ENCODE results near the gene COMP. TPM values are rescaled to one million over a fixed set of nuclear protein-coding genes. Genes with fewer than 3 reads are reported as not detected.

COMP gene
- total RNA-seq, 1 experiment from 2014 or later, result not detected

- Mint-ChIP-seq H3K9me3 (ENCODE audit: low read depth, unreplicated experiment) (no peaks in the 10 kb centered on the region), H3K4me1 (ENCODE audit: low read depth, unreplicated experiment) (peaks cover 9% of the 10 kb centered on the region), H3K36me3 (ENCODE audit: insufficient read depth, unreplicated experiment) (peaks cover 6% of the 10 kb centered on the region), H3K27me3 (ENCODE audit: unreplicated experiment) (no peaks in the 10 kb centered on the region), H3K27ac (ENCODE audit: unreplicated experiment) (no peak overlapping the region), H3K4me3 (ENCODE audit: low read depth, unreplicated experiment) (no peak overlapping the region)
- TF ChIP-seq CTCF (IDR thresholded peaks at IDR 0.05; ENCODE audit: unreplicated experiment), result no peak
- no TSS peak for BruUV-seq (replicated peaks)
- no peak for DNase-seq
- CTCF ChIA-PET, result no interaction called here
- intact Hi-C loops (cut with micrococcal nuclease; ENCODE audit: unreplicated experiment), result no loop called here
These were observed 52.0 kb downstream of the COMP start for GRCh38 chr19:18738961-18739690.

- H3K4me1 Mint-ChIP-seq (ENCODE audit: low read depth, unreplicated experiment), result peaks cover 9% of the 10 kb centered on the region
- DNase-seq, result no peak
- TF ChIP-seq CTCF (IDR thresholded peaks at IDR 0.05; ENCODE audit: unreplicated experiment), result no peak
- H3K4me3 Mint-ChIP-seq (ENCODE audit: low read depth, unreplicated experiment), result no peak overlapping the region
- peaks cover 6% of the 10 kb centered on the region for H3K36me3 Mint-ChIP-seq (ENCODE audit: insufficient read depth, unreplicated experiment)
- no peak overlapping the region for H3K27ac Mint-ChIP-seq (ENCODE audit: unreplicated experiment)
- CTCF ChIA-PET, result no interaction called here
- no TSS peak for BruUV-seq (replicated peaks)
- H3K9me3 Mint-ChIP-seq (ENCODE audit: low read depth, unreplicated experiment), result no peaks in the 10 kb centered on the region
- intact Hi-C loops (cut with micrococcal nuclease; ENCODE audit: unreplicated experiment), result no loop called here
- no peaks in the 10 kb centered on the region for H3K27me3 Mint-ChIP-seq (ENCODE audit: unreplicated experiment)
These were observed 53.2 kb downstream of the COMP start for GRCh38 chr19:18737954-18738351.

GRCh38 chr19:18737337-18737953, 53.7 kb downstream of the COMP start:
- no peak for DNase-seq
- CTCF ChIA-PET, result no interaction called here
- Mint-ChIP-seq H3K27me3 (ENCODE audit: unreplicated experiment) (no peaks in the 10 kb centered on the region), H3K4me1 (ENCODE audit: low read depth, unreplicated experiment) (peaks cover 9% of the 10 kb centered on the region), H3K4me3 (ENCODE audit: low read depth, unreplicated experiment) (no peak overlapping the region), H3K27ac (ENCODE audit: unreplicated experiment) (no peak overlapping the region), H3K36me3 (ENCODE audit: insufficient read depth, unreplicated experiment) (peaks cover 6% of the 10 kb centered on the region), H3K9me3 (ENCODE audit: low read depth, unreplicated experiment) (no peaks in the 10 kb centered on the region)
- TF ChIP-seq CTCF (IDR thresholded peaks at IDR 0.05; ENCODE audit: unreplicated experiment), result no peak
- BruUV-seq (replicated peaks), result no TSS peak
- intact Hi-C loops (cut with micrococcal nuclease; ENCODE audit: unreplicated experiment), result no loop called here

GRCh38 chr19:18736415-18737336, 54.4 kb downstream of the COMP start:
- DNase-seq, result no peak
- no peaks in the 10 kb centered on the region for H3K9me3 Mint-ChIP-seq (ENCODE audit: low read depth, unreplicated experiment)
- no peak overlapping the region for H3K27ac Mint-ChIP-seq (ENCODE audit: unreplicated experiment)
- CTCF ChIA-PET, result no interaction called here
- H3K36me3 Mint-ChIP-seq (ENCODE audit: insufficient read depth, unreplicated experiment), result peaks cover 4% of the 10 kb centered on the region
- no TSS peak for BruUV-seq (replicated peaks)
- TF ChIP-seq CTCF (IDR thresholded peaks at IDR 0.05; ENCODE audit: unreplicated experiment), result no peak
- no peaks in the 10 kb centered on the region for H3K27me3 Mint-ChIP-seq (ENCODE audit: unreplicated experiment)
- intact Hi-C loops (cut with micrococcal nuclease; ENCODE audit: unreplicated experiment), result no loop called here
- no peak overlapping the region for H3K4me3 Mint-ChIP-seq (ENCODE audit: low read depth, unreplicated experiment)
- peaks cover 9% of the 10 kb centered on the region for H3K4me1 Mint-ChIP-seq (ENCODE audit: low read depth, unreplicated experiment)

Data from Calu3 (cell line).